Measurements from ENCODE around the gene CEP350. TPM values are rescaled to one million over a fixed set of nuclear protein-coding genes. Genes with fewer than 3 reads are reported as not detected.

CEP350 gene
- total RNA-seq, 2 donors from 2014 or later, result 34.7 to 50.6 TPM

- no peak for TF ChIP-seq CTCF (IDR thresholded peaks at IDR 0.05)
- Histone ChIP-seq H3K36me3 (no peaks in the 10 kb centered on the region), H3K4me1 (peaks cover 36% of the 10 kb centered on the region), H3K27ac (no peak overlapping the region), H3K27me3 (no peaks in the 10 kb centered on the region), H3K4me3 (no peak overlapping the region), H3K9me3 (no peaks in the 10 kb centered on the region), H3K9ac (ENCODE audit: low read depth in 2 of 2, low read length in 2 of 2) (no peak overlapping the region)
- intact Hi-C loops (cut with DNase I), result no loop called here
- no peak for DNase-seq
Observed at GRCh38 chr1:180160357-180160756, 205.7 kb downstream of the CEP350 start.

- TF ChIP-seq CTCF (IDR thresholded peaks at IDR 0.05), result no peak
- no peak for DNase-seq
- Histone ChIP-seq H3K9ac (ENCODE audit: low read depth in 2 of 2, low read length in 2 of 2) (no peak overlapping the region), H3K27me3 (no peaks in the 10 kb centered on the region), H3K4me1 (peaks cover 28% of the 10 kb centered on the region), H3K4me3 (no peak overlapping the region), H3K9me3 (no peaks in the 10 kb centered on the region), H3K36me3 (no peaks in the 10 kb centered on the region), H3K27ac (peak overlapping the region; percentile 15)
- intact Hi-C loops (cut with DNase I), result no loop called here
Observed at GRCh38 chr1:180163041-180163440, 208.4 kb downstream of the CEP350 start.

Other genes starting within 250 kb of the CEP350 start
- under 1 TPM; 0.10 to 0.56 TPM for gene FAM163A, start 211.5 kb upstream of the CEP350 start, total RNA-seq
- gene TOR1AIP2, start 77.0 kb upstream of the CEP350 start, total RNA-seq, result 10 to 100 TPM; 66.8 to 76.9 TPM
- gene TOR1AIP1, start 72.5 kb upstream of the CEP350 start, total RNA-seq, result 10 to 100 TPM; 19.3 to 29.7 TPM
- gene QSOX1, start 200.1 kb downstream of the CEP350 start, total RNA-seq, result 100 to 1,000 TPM; 395 to 450 TPM